ENCODE results near the gene CHP1. TPM values are rescaled to one million over a fixed set of nuclear protein-coding genes. Genes with fewer than 3 reads are reported as not detected.

The CHP1 gene
- total and polyA plus RNA-seq, 9 of the 15 experiments (the other 6 are each of a cell fraction or from before 2014, with no cell fraction given) = 31.7 to 83.4 (median 67.6) TPM

DNA sequence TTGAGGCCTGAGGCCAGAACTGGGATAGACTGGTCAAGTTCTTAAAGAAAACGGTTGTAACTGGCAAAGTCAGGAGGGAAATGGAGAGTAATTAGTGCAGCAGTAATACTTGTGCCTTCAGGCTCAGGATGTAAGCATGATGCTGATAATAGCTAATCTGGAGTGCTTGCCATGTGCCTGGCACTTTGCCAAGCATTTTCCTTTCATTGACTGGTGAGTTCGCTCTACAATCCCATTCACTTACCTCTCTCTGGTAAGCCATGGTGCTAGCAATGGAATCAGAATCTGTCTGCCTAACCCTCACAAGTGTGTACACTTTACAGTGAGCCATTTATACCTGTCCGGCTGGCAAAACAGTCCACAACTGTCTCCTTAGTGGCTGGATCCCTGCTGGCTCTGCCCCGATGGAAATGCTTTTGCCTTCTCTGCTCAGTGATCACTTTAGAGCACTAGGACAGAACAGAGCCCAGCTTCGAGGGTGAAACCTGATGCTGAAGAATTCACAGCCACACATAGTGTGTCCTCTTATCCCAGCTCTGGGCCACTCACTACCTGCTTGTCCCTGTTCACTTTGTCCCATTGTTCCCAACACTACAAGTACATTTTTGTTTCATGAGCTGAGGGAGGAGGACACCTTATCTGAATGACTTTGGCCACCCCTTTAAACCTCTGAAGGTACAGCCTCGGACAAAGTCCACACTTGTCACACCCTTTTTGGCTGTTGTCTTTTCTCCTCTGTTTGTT is 10.3 kb downstream of the CHP1 start (continued):
- TF ChIP-seq, protein P1, sequence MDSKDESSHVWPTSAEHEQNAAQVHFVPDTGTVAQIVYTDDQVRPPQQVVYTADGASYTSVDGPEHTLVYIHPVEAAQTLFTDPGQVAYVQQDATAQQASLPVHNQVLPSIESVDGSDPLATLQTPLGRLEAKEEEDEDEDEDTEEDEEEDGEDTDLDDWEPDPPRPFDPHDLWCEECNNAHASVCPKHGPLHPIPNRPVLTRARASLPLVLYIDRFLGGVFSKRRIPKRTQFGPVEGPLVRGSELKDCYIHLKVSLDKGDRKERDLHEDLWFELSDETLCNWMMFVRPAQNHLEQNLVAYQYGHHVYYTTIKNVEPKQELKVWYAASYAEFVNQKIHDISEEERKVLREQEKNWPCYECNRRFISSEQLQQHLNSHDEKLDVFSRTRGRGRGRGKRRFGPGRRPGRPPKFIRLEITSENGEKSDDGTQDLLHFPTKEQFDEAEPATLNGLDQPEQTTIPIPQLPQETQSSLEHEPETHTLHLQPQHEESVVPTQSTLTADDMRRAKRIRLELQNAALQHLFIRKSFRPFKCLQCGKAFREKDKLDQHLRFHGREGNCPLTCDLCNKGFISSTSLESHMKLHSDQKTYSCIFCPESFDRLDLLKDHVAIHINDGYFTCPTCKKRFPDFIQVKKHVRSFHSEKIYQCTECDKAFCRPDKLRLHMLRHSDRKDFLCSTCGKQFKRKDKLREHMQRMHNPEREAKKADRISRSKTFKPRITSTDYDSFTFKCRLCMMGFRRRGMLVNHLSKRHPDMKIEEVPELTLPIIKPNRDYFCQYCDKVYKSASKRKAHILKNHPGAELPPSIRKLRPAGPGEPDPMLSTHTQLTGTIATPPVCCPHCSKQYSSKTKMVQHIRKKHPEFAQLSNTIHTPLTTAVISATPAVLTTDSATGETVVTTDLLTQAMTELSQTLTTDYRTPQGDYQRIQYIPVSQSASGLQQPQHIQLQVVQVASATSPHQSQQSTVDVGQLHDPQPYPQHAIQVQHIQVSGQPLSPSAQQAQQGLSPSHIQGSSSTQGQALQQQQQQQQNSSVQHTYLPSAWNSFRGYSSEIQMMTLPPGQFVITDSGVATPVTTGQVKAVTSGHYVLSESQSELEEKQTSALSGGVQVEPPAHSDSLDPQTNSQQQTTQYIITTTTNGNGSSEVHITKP (IDR thresholded peaks at IDR 0.05; ENCODE audit: partially characterized antibody) = peak; percentile 22
- TF ChIP-seq CAMTA2 (CRISPR knock-in tag; conservative IDR thresholded peaks at IDR 0.05) = no peak
- TF ChIP-seq, protein P2, sequence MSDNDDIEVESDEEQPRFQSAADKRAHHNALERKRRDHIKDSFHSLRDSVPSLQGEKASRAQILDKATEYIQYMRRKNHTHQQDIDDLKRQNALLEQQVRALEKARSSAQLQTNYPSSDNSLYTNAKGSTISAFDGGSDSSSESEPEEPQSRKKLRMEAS (CRISPR knock-in tag; IDR thresholded peaks at IDR 0.05) = peak; percentile 42; the same call in 1 of the 2 replicates
- TF ChIP-seq, protein P3, sequence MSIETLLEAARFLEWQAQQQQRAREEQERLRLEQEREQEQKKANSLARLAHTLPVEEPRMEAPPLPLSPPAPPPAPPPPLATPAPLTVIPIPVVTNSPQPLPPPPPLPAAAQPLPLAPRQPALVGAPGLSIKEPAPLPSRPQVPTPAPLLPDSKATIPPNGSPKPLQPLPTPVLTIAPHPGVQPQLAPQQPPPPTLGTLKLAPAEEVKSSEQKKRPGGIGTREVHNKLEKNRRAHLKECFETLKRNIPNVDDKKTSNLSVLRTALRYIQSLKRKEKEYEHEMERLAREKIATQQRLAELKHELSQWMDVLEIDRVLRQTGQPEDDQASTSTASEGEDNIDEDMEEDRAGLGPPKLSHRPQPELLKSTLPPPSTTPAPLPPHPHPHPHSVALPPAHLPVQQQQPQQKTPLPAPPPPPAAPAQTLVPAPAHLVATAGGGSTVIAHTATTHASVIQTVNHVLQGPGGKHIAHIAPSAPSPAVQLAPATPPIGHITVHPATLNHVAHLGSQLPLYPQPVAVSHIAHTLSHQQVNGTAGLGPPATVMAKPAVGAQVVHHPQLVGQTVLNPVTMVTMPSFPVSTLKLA (conservative IDR thresholded peaks at IDR 0.05) = peak; percentile 36 to 44
- no peak for TF ChIP-seq KLF10 (CRISPR knock-in tag; IDR thresholded peaks at IDR 0.05)
- peak; percentile 99 for TF ChIP-seq NFIC (IDR thresholded peaks at IDR 0.05)
- TF ChIP-seq YY1 (IDR thresholded peaks at IDR 0.05; ENCODE audit: borderline replicate concordance in 1 of 3, control insufficient read depth in 1 of 3, extremely low read depth in 1 of 3, insufficient read depth in 3 of 3, insufficient read length in 1 of 3, insufficient replicate concordance in 2 of 3, low read depth in 1 of 3, low read length in 2 of 3) = no peak
- TF ChIP-seq MYC (IDR thresholded peaks at IDR 0.05; ENCODE audit: low read depth, low read length) = 0 out of 2 replicates have a peak, but pooled peaks have one; percentile 51
- no peak for TF ChIP-seq MYC (CRISPR knock-in tag; IDR thresholded peaks at IDR 0.05; ENCODE audit: borderline replicate concordance, low read depth)
- no peak for TF ChIP-seq HIVEP1 (CRISPR knock-in tag; IDR thresholded peaks at IDR 0.05)
- TF ChIP-seq, protein P4, sequence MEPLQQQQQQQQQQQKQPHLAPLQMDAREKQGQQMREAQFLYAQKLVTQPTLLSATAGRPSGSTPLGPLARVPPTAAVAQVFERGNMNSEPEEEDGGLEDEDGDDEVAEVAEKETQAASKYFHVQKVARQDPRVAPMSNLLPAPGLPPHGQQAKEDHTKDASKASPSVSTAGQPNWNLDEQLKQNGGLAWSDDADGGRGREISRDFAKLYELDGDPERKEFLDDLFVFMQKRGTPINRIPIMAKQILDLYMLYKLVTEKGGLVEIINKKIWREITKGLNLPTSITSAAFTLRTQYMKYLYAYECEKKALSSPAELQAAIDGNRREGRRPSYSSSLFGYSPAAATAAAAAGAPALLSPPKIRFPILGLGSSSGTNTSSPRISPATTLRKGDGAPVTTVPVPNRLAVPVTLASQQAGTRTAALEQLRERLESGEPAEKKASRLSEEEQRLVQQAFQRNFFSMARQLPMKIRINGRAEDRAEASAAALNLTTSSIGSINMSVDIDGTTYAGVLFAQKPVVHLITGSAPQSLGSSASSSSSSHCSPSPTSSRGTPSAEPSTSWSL (CRISPR knock-in tag; IDR thresholded peaks at IDR 0.05; ENCODE audit: borderline replicate concordance) = no peak
- 0 out of 2 replicates have a peak, but pooled peaks have one; percentile 36 for TF ChIP-seq ETV1 (tag; conservative IDR thresholded peaks at IDR 0.05; ENCODE audit: low read depth)

Measured in K562 (cell line).